Sigmoid colon (tissue), 7 donors: ENCODE data around the gene VCP. TPM values are rescaled to one million over a fixed set of nuclear protein-coding genes. Genes with fewer than 3 reads are reported as not detected.

Source experiments
- DNase-seq: peaks from one replicate; pipeline ENCODE4 v3.0.0-alpha.2; 2019
- H3K27ac ChIP-seq, 4 donors: fragments of 200-600 bp; sonication (generic); one replicate each; pipeline ENCODE4 v1.5.1; 2016 to 2019; ENCODE audit warnings: mild to moderate bottlenecking in 1 of 4
- H3K27me3 ChIP-seq, 3 donors: fragments of 200-600 bp; sonication (generic); one replicate each; pipeline ENCODE4 v1.5.1; 2019; ENCODE audit warnings: mild to moderate bottlenecking in 1 of 3
- H3K36me3 ChIP-seq, 4 donors: fragments of 200-600 bp; sonication (generic); one replicate each; pipeline ENCODE4 v1.5.1; 2016 to 2019
- H3K4me1 ChIP-seq, 4 donors: fragments of 200-600 bp; sonication (generic); one replicate each; pipeline ENCODE4 v1.5.1; 2017 to 2019
- H3K4me3 ChIP-seq, 4 donors: fragments of 200-600 bp; sonication (generic); one replicate each; pipeline ENCODE4 v1.5.1; 2017 to 2019; ENCODE audit warnings: mild to moderate bottlenecking in 2 of 4, moderate library complexity in 1 of 4
- H3K9me3 ChIP-seq, 4 donors: fragments of 200-600 bp in 3 of 4; sonication (generic) in 3 of 4; one replicate each; pipeline versions ENCODE4 v1.5.1 to v1.6.1; 2013 to 2019
- CTCF ChIP-seq, 4 experiments: fragments of 450-650 bp in 3 of 4; fragments of 200-600 bp in 1 of 4; IDR thresholded peaks; one replicate each; pipeline ENCODE4 v1.5.1; 2016 to 2019; ENCODE audit warnings: antibody characterized with exemption in 4 of 4, mild to moderate bottlenecking in 3 of 4, moderate library complexity in 2 of 4
- EP300 ChIP-seq, 4 donors: sonication (generic); formaldehyde crosslinking; IDR thresholded peaks; one replicate each; pipeline ENCODE4 v1.6.1; 2017; ENCODE audit warnings: antibody characterized with exemption in 4 of 4
- POLR2A ChIP-seq, 2 donors: fragments of 450-650 bp; IDR thresholded peaks; one replicate each; pipeline ENCODE4 v1.6.1; 2016; ENCODE audit warnings: antibody characterized with exemption in 2 of 2, mild to moderate bottlenecking in 2 of 2, moderate library complexity in 2 of 2
- POLR2AphosphoS5 ChIP-seq, 4 donors: sonication (generic); formaldehyde crosslinking; IDR thresholded peaks; one replicate each; pipeline ENCODE4 v1.6.1; 2017; ENCODE audit warnings: antibody characterized with exemption in 4 of 4
- WGBS, 2 donors: extraction: QIAGEN DNeasy Blood & Tissue Kit; methylation state at CpG; one replicate each; pipeline ENCODE4 v1.1.7; 2013; 5-methylcytosine and 5-hydroxymethylcytosine counted together
- intact Hi-C: fragments of 100-400 bp; cut with DNase I; formaldehyde crosslinking; loops from one replicate; pipeline ENCODE4 v1.15.1; 2023
- polyA plus RNA-seq, 3 donors: library from polyadenylated mRNA; stranded (reverse); fragments of 200-250 nt; gene quantifications; one replicate each; pipeline ENCODE4 v1.2.3, GENCODE V29; 2013
- total RNA-seq, 4 donors: library from RNA; depleted of rRNA; stranded (reverse); fragments of >200 nt; gene quantifications; one replicate each; pipeline ENCODE4 v1.1.0, GENCODE V29; 2016
- donor health status: healthy with polysubstance abuse.
- donor health status: Bipolar disorder and iron deficiency.
- donor health status: healthy.

Gene VCP
- total and polyA plus RNA-seq, 7 donors, result 50.5 to 129 (median 108) TPM

DNA sequence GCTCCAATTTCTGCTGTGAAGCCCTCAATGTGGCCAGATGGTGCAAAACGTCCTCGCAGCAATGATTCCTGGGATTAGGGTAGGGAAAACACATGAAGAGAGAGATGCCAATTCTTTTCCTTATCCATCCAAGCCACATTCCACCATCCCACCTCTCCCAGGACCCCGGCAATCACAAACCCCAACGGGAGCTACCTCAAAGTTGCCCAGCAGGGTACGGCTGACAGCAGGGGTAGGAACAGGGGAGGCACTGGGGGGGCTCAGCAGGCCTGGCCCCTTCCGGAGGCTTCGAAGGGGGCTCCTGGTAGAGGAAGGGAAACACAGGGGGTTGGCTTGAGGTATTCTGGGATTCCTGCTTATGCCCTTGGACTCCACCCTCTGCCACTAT is 33.9 kb upstream of the VCP start:
- H3K4me3 ChIP-seq, result no peak overlapping the region
- no peaks in the 10 kb centered on the region for H3K27me3 ChIP-seq
- intact Hi-C loops, result no loop called here
- peaks cover 29 to 51% (median 37%) of the 10 kb centered on the region in 4 donors for H3K36me3 ChIP-seq
- H3K27ac ChIP-seq, result no peak overlapping the region
- no peak for TF ChIP-seq CTCF (IDR thresholded peaks at IDR 0.05)
- H3K4me1 ChIP-seq, result peaks cover 0 to 39% (median 34%) of the 10 kb centered on the region in 4 donors
- no peaks in the 10 kb centered on the region for H3K9me3 ChIP-seq
- no peak for DNase-seq
- 93 to 94% methylated on average over 7 of the region's 7 CpGs for WGBS, 2 donors

DNA sequence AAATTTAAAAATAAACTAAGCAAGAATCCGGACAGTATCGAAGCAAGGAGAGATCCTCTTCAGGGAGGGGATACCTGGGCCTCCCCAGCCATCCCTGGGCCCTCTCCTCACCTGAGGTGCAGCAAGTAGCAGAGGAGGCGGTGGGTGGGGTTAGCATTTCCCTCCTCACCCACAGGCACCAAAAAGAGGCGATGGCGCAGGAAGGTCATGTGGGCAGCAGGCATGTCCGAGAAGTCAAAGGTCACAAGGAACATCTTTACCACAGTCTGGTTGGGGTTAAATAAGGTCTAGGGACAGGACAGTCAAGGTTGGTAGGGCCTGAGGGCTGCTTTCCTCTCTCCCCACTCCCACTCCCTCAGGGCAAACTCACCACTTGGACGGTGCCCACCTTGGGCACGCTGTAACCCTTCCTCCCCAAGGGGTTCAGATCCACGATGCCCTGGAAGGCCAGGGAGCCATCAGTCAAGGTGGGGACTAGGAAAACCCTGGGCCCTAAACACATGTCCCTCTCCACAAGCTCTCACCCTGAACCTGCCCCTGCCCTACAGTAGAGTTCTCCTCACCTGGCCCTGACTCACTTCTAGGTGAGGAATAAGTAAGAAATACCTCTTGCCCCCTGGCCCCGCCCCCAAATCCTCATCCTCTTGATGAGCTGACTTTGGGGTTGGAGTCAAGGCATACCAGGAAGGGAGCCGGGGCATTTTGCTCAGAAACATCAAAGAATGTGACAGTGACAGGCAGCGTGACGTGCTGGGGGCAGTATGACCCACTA is 33.3 kb upstream of the VCP start:
- Histone ChIP-seq H3K27me3 (no peaks in the 10 kb centered on the region), H3K4me1 (peaks cover 0 to 40% (median 33%) of the 10 kb centered on the region in 4 donors), H3K27ac (no peak overlapping the region), H3K9me3 (no peaks in the 10 kb centered on the region), H3K36me3 (peaks cover 29 to 56% (median 40%) of the 10 kb centered on the region in 4 donors), H3K4me3 (no peak overlapping the region)
- no peak for DNase-seq
- 94 to 96% methylated on average over 13 of the region's 13 CpGs for WGBS, 2 donors
- intact Hi-C loops, result no loop called here
- no peak for TF ChIP-seq POLR2A (IDR thresholded peaks at IDR 0.05)
- no peak for TF ChIP-seq EP300 (IDR thresholded peaks at IDR 0.05)
- TF ChIP-seq POLR2AphosphoS5 (IDR thresholded peaks at IDR 0.05), result no peak
- TF ChIP-seq CTCF (IDR thresholded peaks at IDR 0.05), result no peak

DNA sequence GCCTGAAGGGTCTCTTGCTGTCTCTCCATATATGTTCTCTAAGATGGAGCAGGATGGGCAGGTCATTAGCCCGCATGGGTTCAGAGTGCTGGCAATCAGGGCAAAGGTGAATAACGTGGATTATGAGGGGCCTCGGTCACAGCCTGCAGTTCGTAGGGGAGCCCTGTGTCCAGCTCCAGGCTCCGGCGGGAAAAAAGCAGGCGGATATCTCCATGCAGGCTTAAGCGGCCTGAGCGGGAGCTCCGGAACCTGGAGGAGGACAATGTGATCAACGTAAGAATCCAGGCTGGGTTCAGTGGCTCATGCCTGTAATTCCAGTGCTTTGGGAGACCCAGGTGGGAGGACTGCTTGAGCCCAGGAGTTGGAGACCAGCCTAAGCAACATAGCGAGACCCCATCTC is 32.7 kb upstream of the VCP start:
- intact Hi-C loops, result no loop called here
- 91 to 95% methylated on average over 12 of the region's 12 CpGs for WGBS, 2 donors
- peaks cover 0 to 35% (median 27%) of the 10 kb centered on the region in 4 donors for H3K4me1 ChIP-seq

DNA sequence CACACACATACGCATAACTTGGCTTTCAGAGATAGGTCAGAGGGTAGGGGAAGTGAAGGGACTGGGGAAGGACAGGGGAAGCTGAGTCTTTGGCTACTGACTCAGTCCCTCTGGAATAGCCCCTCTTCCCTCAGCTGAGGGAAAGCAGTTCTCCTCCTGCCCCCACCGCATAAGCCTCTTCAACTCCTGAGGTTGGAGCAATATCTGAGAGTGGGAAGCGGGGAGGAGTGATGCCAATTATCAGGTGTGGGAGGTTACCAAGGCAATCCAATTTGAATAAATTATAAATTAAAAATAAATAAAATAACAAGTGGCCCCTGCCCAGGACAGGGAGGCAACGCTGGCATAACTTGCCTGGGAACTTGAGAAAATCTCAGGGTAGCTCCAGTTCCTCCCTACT is 32.2 kb upstream of the VCP start:
- TF ChIP-seq POLR2A (IDR thresholded peaks at IDR 0.05) (no peak), EP300 (IDR thresholded peaks at IDR 0.05) (no peak), POLR2AphosphoS5 (IDR thresholded peaks at IDR 0.05) (no peak), CTCF (IDR thresholded peaks at IDR 0.05) (no peak)
- peaks cover 35 to 68% (median 50%) of the 10 kb centered on the region in 4 donors for H3K36me3 ChIP-seq
- peak overlapping the region in 2 of 4 donors; percentile 91 to 95 for H3K27ac ChIP-seq
- 95% methylated on average over 4 of the region's 4 CpGs for WGBS, 2 donors
- no peak for DNase-seq
- no peaks in the 10 kb centered on the region for H3K9me3 ChIP-seq
- peaks cover 0 to 33% (median 23%) of the 10 kb centered on the region in 4 donors for H3K4me1 ChIP-seq
- no peak overlapping the region for H3K4me3 ChIP-seq
- intact Hi-C loops, result no loop called here
- H3K27me3 ChIP-seq, result no peaks in the 10 kb centered on the region

More for the DNA sequence above, 32.7 kb upstream of the VCP start:
- TF ChIP-seq POLR2AphosphoS5 (IDR thresholded peaks at IDR 0.05), result no peak
- TF ChIP-seq POLR2A (IDR thresholded peaks at IDR 0.05), result no peak
- TF ChIP-seq EP300 (IDR thresholded peaks at IDR 0.05), result no peak
- no peak for TF ChIP-seq CTCF (IDR thresholded peaks at IDR 0.05)
- no peak for DNase-seq
- H3K27ac ChIP-seq, result no peak overlapping the region
- no peaks in the 10 kb centered on the region for H3K27me3 ChIP-seq
- H3K4me3 ChIP-seq, result no peak overlapping the region
- H3K9me3 ChIP-seq, result no peaks in the 10 kb centered on the region
- H3K36me3 ChIP-seq, result peaks cover 31 to 63% (median 46%) of the 10 kb centered on the region in 4 donors
